Lower lobe of right lung (tissue), 2 donors: ENCODE results near the gene PRM2. TPM values are rescaled to one million over a fixed set of nuclear protein-coding genes. Genes with fewer than 3 reads are reported as not detected.
"Not testable (repeated sequence)": the region's sequence is repeated elsewhere in the genome, so short reads cannot be mapped to it uniquely, and the experiment has no call there.

Experiments used
- ATAC-seq, 2 donors: fragments of 200-7000 bp; cut with Tn5 transposase; one replicate each; pipeline ENCODE4 v1.9.1; 2020 to 2022; ENCODE audit warnings: mild to moderate bottlenecking in 2 of 2, moderate library complexity in 2 of 2
- DNase-seq: peaks from one replicate; pipeline ENCODE4 v3.0.0-alpha.2; 2020
- H3K27ac ChIP-seq: fragments of 200-600 bp; one replicate; pipeline ENCODE4 v1.8.0; 2022
- H3K27me3 ChIP-seq: fragments of 200-600 bp; one replicate; pipeline ENCODE4 v1.8.0; 2022; ENCODE audit warnings: low read depth
- H3K36me3 ChIP-seq: fragments of 200-600 bp; one replicate; pipeline ENCODE4 v1.8.0; 2022; ENCODE audit warnings: mild to moderate bottlenecking
- H3K4me1 ChIP-seq: fragments of 200-600 bp; one replicate; pipeline ENCODE4 v1.8.0; 2022
- H3K4me3 ChIP-seq: fragments of 200-600 bp; one replicate; pipeline ENCODE4 v1.8.0; 2022; ENCODE audit warnings: mild to moderate bottlenecking
- H3K9me3 ChIP-seq: fragments of 200-600 bp; one replicate; pipeline ENCODE4 v1.8.0; 2022
- CTCF ChIP-seq: fragments of 200-600 bp; IDR thresholded peaks from one replicate; pipeline ENCODE4 v1.8.0; 2022; ENCODE audit warnings: antibody characterized with exemption, mild to moderate bottlenecking
- intact Hi-C: fragments of 100-400 bp; cut with DNase I; formaldehyde crosslinking; loops from one replicate; pipeline ENCODE4 v1.11.0; 2022
- total RNA-seq: library from RNA; stranded (reverse); fragmentation: NEBNext Ultra II Directional; extraction: Animal tissue kit (Norgen Biotek cat#: 25700); gene quantifications from one replicate; pipeline ENCODE4 v1.2.1, GENCODE V29; 2021
- donor health status: DM: no; HTN: yes; CAD: no; lungs with severe emphysema.

The PRM2 gene
- total RNA-seq, 1 donor from 2014 or later: not detected

GRCh38 chr16:11292076-11292748 lies 15.9 kb upstream of the PRM2 start:
- no peaks in the 10 kb centered on the region for H3K27me3 ChIP-seq
- H3K9me3 ChIP-seq: no peaks in the 10 kb centered on the region
- ATAC-seq (no peak), DNase-seq (no peak)
- H3K4me1 ChIP-seq: peaks cover 13% of the 10 kb centered on the region
- intact Hi-C loops: no loop called here
- no peak for TF ChIP-seq CTCF
- H3K4me3 ChIP-seq: no peak overlapping the region
- no peaks in the 10 kb centered on the region for H3K36me3 ChIP-seq
- H3K27ac ChIP-seq: no peak overlapping the region

DNA sequence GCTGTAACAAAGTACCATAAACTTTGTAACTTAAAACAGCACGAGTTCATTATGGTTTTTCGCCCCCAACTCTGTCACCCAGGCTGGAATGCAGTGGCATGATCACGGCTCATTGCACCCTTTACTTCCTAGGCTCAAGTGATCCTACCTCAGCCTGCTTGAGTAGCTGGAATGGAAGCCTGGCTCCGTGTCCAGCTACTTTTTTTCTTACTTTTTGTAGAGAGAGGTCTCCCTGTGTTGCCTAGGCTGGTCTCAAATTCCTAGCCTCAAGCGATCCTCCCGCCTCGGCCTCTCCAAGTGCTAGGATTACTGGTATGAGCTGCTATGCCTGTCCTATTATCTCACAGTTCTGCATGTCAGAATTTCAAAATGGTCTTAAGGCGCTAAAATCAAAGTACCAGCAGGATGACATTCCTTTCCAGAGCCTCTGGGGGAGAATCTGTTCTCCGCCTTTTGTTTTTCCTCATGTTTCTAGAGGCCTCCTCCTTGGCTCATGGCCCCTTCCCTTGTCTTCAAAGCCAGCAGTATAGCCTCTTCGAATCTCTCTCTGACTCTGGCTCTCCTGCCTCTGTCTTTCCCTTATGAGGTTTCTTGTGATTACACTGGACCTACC lies 14.9 kb upstream of the PRM2 start:
- Histone ChIP-seq H3K9me3 (no peaks in the 10 kb centered on the region), H3K27ac (no peak overlapping the region), H3K36me3 (no peaks in the 10 kb centered on the region), H3K4me1 (peaks cover 3% of the 10 kb centered on the region), H3K4me3 (no peak overlapping the region), H3K27me3 (no peaks in the 10 kb centered on the region)
- TF ChIP-seq CTCF: no peak
- intact Hi-C loops: no loop called here
- no peak for DNase-seq
- ATAC-seq: no peak

GRCh38 chr16:11290102-11290893 lies 14.0 kb upstream of the PRM2 start:
- Histone ChIP-seq H3K27ac (no peak overlapping the region), H3K9me3 (no peaks in the 10 kb centered on the region), H3K4me3 (no peak overlapping the region), H3K27me3 (no peaks in the 10 kb centered on the region), H3K36me3 (no peaks in the 10 kb centered on the region), H3K4me1 (no peaks in the 10 kb centered on the region)
- ATAC-seq (peak in 1 of 2 donors; percentile 39), DNase-seq (no peak)
- TF ChIP-seq CTCF: no peak
- intact Hi-C loops: no loop called here

DNA sequence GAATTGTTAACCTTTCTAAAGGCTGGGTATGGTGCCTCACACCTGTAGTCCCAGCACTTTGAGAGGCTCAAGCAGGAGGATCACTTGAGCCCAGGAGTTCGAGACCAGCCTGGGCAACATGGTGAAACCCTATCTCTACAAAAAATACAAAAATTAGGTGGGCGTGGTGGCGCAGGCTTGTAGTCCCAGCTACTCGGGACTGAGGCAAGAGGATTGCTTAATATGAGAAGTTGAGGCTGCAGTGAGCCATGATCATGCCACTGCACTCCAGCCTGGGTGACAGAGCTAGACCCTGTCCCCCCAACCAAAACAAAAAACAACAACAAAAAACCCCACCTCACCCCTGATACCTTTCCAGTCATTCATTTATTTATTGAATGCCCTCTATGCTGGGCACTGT lies 13.4 kb upstream of the PRM2 start:
- ATAC-seq, intact Hi-C loops, H3K4me1 ChIP-seq, DNase-seq, H3K9me3 ChIP-seq, H3K36me3 ChIP-seq, H3K27me3 ChIP-seq, H3K4me3 ChIP-seq, H3K27ac ChIP-seq: not testable (repeated sequence)

GRCh38 chr16:11289202-11289601 lies 12.9 kb upstream of the PRM2 start:
- Histone ChIP-seq H3K4me3 (no peak overlapping the region), H3K36me3 (no peaks in the 10 kb centered on the region), H3K27me3 (no peaks in the 10 kb centered on the region), H3K9me3 (no peaks in the 10 kb centered on the region), H3K4me1 (no peaks in the 10 kb centered on the region), H3K27ac (no peak overlapping the region)
- TF ChIP-seq CTCF: no peak
- no peak for ATAC-seq
- no peak for DNase-seq
- intact Hi-C loops: no loop called here

- ATAC-seq: no peak
- no peaks in the 10 kb centered on the region for H3K9me3 ChIP-seq
- H3K27ac ChIP-seq: no peak overlapping the region
- no peak for TF ChIP-seq CTCF
- no peaks in the 10 kb centered on the region for H3K4me1 ChIP-seq
- no peak for DNase-seq
- intact Hi-C loops: no loop called here
- no peaks in the 10 kb centered on the region for H3K27me3 ChIP-seq
- no peaks in the 10 kb centered on the region for H3K36me3 ChIP-seq
- no peak overlapping the region for H3K4me3 ChIP-seq
These were observed 9.6 kb upstream of the PRM2 start for GRCh38 chr16:11285842-11286241.
